ENCODE measurements around the gene RUSC1. TPM values are rescaled to one million over a fixed set of nuclear protein-coding genes. Genes with fewer than 3 reads are reported as not detected.

Gene RUSC1
- total and polyA plus RNA-seq, 8 donors: 32.7 to 43.3 (median 36.7) TPM

GRCh38 chr1:155308493-155309422, 11.9 kb upstream of the RUSC1 start, which contains the start of gene FDPS:
FDPS (plus strand) TSS chr1:155308866; CDS start chr1:155309790, 924 bp downstream.
- peak; percentile 98 for ATAC-seq
- Histone ChIP-seq H3K9me3 (no peaks in the 10 kb centered on the region), H3K4me3 (peak within 1 kb of the TSS; percentile 82 to 85), H3K4me1 (peaks cover 6 to 40% of the 10 kb centered on the region in 2 donors), H3K27ac (peak within 1 kb of the TSS; percentile 87 to 91), H3K27me3 (no peaks in the 10 kb centered on the region), H3K36me3 (peaks cover 0 to 35% of the 10 kb centered on the region in 2 donors)
- TF ChIP-seq CTCF (IDR thresholded peaks at IDR 0.05): peak; percentile 10 to 48
- intact Hi-C loops (cut with DNase I): no loop called here
- peak; percentile 98 to 100 (median 99) for DNase-seq

- peak; percentile 50 for ATAC-seq
- Histone ChIP-seq H3K36me3 (peaks cover 0 to 42% of the 10 kb centered on the region in 2 donors), H3K9me3 (no peaks in the 10 kb centered on the region), H3K4me3 (peak overlapping the region; percentile 82 to 85), H3K27me3 (no peaks in the 10 kb centered on the region), H3K4me1 (peaks cover 6 to 40% of the 10 kb centered on the region in 2 donors), H3K27ac (peak overlapping the region; percentile 87 to 91)
- peak in 3 of 4 donors; percentile 35 to 88 (median 45) for DNase-seq
- intact Hi-C loops (cut with DNase I): no loop called here
- no peak for TF ChIP-seq CTCF (IDR thresholded peaks at IDR 0.05)
Observed at GRCh38 chr1:155309423-155310021, 11.2 kb upstream of the RUSC1 start.

DNA sequence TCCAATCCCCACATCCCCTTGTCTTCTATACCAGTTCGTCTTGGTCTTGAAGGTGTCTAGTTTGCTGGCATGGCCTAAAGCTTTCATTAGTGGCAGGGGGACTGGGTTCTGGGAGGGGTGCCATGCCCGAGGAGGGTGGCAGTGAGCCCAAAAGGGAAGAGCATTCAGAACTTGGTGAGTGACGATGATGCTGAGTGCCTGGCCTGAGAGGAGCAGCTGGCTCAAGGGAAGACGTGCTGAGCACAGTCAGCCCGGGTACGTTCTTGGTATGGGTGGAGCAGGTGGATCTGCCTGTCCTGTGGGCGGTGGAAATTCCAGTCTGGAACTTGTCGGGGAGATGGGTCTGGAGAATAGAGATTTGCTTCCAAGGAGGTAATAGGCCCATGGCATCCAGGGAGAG, 7.4 kb upstream of the RUSC1 start:
- no peak for TF ChIP-seq CTCF (IDR thresholded peaks at IDR 0.05)
- Histone ChIP-seq H3K9me3 (no peaks in the 10 kb centered on the region), H3K4me1 (peaks cover 6 to 32% of the 10 kb centered on the region in 2 donors), H3K27ac (no peak overlapping the region), H3K36me3 (peaks cover 0 to 75% of the 10 kb centered on the region in 2 donors), H3K27me3 (no peaks in the 10 kb centered on the region), H3K4me3 (no peak overlapping the region)
- intact Hi-C loops (cut with DNase I): no loop called here
- ATAC-seq (no peak), DNase-seq (no peak)

GRCh38 chr1:155316922-155317321, 3.8 kb upstream of the RUSC1 start:
- Histone ChIP-seq H3K27ac (no peak overlapping the region), H3K9me3 (no peaks in the 10 kb centered on the region), H3K4me3 (no peak overlapping the region), H3K27me3 (no peaks in the 10 kb centered on the region), H3K4me1 (peaks cover 2 to 36% of the 10 kb centered on the region in 2 donors), H3K36me3 (peaks cover 0 to 76% of the 10 kb centered on the region in 2 donors)
- intact Hi-C loops (cut with DNase I): no loop called here
- TF ChIP-seq CTCF (IDR thresholded peaks at IDR 0.05): no peak
- no peak for DNase-seq
- ATAC-seq: no peak

- ATAC-seq (no peak), DNase-seq (no peak)
- no peaks in the 10 kb centered on the region for H3K27me3 ChIP-seq
- H3K9me3 ChIP-seq: no peaks in the 10 kb centered on the region
- no peak overlapping the region for H3K27ac ChIP-seq
- H3K36me3 ChIP-seq: peaks cover 0 to 64% of the 10 kb centered on the region in 2 donors
- peaks cover 6 to 44% of the 10 kb centered on the region in 2 donors for H3K4me1 ChIP-seq
- no peak for TF ChIP-seq CTCF (IDR thresholded peaks at IDR 0.05)
- no peak overlapping the region for H3K4me3 ChIP-seq
- intact Hi-C loops (cut with DNase I): no loop called here
Observed at GRCh38 chr1:155318082-155318481, 2.6 kb upstream of the RUSC1 start.

Measured in left lung (tissue), 10 donors.